Astrocyte of the hippocampus (primary cell): ENCODE data around the gene ARHGAP8.

ENCODE experiments used
- DNase-seq: peaks from one replicate; pipeline ENCODE4 v3.0.0; 2011; ENCODE audit warnings: low read depth, low spot score

ARHGAP8 gene

DNA sequence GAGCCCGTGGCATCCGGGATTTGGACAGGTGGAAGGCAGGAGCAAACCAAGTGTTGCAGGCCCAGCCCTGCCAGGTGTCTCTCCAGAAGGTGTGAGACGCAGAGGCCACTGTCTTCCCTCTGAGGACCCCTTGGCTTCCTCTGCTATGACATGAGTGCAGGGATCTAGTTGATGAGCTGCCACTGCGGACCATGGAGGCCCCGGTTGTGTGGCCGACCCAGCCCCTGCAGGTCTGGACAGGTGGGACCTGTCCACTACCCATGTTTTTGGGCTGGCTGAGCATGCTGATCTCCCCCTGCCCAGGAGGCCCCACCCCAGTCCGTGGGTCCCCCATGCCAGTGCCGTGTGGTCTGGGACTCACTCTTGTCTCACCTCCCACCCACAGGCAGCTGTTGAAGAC is 27.5 kb upstream of the ARHGAP8 start:
- DNase-seq = no peak

DNA sequence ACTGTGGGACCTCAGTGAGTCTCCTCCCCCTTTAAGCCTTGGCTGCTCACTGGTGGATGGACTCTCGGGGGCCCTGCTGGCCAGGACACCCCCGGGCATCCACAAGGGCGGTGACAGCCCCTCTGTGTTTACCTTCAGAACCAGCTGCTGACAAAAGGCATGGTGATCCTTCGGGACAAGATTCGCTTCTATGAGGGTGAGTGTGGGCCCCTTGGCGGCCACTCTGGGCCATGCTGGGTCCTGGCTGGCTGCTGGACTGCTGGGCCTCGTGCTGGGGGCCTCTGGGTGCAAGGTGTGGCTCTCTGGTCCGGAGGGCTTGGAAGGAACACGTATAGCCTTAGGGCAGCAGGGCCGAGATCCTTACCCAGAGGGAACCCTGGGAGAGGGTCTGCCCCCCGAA is 25.9 kb upstream of the ARHGAP8 start:
- no peak for DNase-seq

DNA sequence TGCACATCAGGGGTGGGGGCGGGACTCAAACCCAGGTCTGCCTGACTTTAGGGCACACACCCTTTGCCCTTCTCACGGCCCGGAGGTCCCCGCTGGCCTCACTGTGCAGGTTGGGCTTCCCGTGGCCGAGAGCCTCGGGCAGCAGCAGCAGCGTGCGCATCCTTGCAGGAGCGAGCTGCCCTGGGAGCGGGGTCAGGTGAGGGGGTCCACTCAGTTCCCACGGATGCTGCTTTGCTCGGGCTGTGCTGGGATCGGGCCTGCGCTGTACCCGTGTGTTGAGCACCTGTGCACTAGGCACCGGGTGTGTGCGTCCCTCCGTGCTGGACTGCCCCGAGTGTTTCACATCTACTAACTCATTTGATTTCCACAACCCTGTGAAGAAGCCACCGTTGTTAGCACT is 25.2 kb upstream of the ARHGAP8 start:
- no peak for DNase-seq

DNA sequence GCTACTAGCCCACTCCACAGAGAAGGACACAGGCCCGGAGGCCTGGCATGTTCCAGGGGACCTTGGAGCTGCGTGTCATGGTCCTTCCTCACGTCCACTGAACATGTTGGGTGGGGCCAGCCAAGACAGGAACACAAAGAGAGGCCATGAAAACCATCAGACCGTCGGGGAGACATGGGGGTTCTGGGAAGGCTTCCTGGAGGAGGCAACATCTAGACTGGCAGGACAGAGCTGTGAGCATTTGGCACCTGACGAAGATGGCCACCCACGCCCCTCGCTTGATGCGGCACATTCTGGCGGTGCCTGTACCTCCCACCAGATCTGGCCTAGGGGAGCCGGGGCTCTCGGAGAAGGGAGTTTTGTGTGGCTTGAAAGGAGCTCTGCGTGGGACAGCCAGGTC is 24.7 kb upstream of the ARHGAP8 start:
- no peak for DNase-seq

DNA sequence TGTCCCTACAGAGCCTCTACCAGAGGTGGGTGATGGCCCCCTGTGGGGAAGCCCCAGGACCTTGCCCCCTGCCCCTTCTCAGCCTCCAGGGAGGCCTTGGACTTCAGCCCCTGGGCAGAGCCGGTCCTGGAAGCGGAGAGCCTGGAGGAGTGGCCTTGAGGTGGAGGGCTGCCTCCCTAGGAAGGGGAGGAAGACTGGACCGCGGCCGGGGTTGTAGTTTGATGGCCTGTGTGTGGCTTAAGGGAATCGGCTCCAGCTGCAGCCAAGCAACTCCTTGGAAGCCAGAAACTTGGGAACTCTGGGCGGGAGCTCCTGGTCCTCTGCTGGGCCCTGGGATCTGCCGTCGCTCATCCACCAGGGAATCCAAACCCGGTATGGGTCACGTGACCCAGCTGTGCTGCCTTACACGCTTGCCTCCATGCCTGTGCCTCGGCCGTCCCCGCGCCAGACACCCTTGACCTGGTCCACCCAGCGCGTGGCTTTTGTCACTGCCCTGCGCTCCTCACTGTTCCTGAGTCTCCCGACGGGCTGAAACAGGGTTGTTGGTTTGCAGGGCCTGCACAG is 23.5 kb upstream of the ARHGAP8 start:
- DNase-seq = no peak

DNA sequence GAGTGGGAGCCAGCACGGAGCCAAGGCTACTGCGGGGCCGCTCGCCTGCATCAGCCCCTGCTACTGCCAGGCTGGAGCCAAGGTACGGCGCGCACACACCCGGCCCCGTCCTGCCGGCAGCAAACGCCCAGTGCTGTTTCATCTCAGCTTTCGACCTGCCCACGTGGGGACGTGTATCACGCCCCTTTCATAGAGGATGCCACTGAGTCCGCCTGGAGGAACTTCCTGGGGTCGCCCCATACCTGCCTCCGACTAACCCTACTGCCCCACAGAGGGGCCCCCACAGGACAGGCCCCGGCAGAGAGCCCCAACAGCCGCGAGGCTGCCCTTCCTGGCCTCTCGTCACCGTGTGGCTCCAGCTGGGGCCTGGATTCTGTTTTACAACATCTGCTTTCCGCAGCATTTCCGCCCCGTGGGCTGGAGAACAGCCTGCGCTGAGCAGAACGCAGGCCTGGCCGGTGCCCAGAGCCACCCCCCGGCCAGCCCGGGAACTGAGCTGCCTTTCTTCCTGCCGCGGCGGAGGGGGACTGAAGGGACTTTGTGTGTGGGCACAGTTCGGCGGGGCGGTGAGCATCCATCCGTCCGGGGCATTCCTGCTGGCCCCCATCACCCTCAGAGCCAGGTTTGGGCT is 22.9 kb upstream of the ARHGAP8 start:
- DNase-seq = peak; percentile 74

DNA sequence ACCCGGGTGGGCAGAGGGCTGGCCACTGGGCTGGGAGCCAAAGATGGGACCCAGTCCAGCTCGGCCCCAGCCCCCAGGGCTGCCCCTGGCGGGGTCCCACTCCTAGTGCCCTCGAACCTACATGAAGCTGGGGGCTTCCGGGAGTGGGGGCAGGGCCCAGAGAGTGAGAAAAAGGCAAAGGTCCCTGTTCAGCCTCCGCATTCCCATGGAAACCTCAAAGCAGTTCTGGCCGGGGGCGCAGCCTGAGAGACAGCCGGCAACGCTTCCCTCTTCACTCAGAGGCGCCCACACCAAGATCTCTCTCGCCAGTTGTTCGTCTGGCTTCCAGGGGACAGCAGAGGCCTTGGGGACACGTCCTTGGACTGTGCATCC is 22.4 kb upstream of the ARHGAP8 start:
- no peak for DNase-seq

DNA sequence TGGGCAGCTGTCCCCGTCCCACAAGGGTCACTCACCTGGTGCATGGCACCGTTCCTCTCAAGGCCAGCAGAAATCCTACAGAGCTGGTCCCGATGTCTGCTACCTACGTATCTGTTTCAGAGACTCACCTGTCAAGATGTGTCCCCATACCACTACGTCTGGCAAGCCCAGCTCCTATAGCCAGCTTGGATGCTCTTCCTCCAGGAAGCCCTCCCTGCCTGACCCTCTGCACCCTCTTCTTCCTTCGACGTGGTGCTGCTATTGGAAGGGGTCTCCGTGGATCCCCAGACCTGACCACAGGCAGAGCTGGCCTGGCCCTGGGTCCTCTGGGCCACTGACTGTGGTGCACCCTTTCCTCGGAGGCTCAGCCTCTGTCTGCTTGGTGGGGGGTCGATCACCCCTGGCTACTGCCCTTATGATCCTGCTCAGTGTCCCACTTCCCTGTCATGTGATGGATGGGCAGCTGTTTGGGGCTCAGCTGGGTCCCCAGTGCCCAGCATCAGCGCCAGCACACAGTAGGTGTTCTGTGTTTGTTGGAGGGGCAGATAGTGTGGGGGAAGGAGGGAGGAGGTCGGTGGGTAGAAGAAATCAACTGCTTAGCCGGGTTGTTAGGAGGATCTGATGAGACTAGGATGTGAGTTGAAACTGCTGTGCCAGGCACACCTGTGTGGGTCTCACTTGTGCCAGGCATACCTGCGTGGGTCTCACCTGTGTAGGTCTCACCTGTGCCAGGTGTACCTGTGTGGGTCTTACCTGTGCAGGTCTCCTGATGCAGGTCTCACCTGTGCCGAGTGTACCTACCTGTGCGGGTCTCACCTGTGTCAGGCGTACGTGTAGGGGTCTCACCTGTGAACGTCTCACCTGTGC is 21.7 kb upstream of the ARHGAP8 start:
- DNase-seq = no peak

DNA sequence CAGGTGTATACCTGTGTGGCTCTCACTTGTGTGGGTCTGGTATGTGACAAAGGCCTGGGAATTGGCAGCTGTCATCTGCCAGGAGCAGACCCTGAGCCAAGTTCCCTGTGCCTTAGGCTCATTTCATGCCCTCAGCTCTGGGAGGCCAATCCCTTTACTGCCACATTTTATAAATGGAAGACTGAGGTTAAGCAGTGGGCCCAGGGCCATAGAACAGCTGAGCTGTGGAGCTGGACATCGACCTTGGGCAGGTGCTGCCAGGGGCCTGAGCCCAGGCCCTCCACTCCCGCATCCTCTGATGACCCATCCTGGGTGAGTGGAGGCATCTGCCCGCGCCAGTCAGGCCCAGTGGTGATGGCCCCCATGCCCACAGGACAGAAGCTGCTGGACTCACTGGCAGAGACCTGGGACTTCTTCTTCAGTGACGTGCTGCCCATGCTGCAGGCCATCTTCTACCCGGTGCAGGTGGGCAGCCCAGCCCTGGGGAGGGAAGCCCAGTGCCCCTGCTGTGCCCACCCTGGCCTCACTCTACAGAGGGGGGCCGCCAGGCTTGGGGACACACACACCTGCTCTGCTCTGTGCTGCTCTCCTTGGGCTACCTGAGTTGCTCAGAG is 20.9 kb upstream of the ARHGAP8 start:
- no peak for DNase-seq

DNA sequence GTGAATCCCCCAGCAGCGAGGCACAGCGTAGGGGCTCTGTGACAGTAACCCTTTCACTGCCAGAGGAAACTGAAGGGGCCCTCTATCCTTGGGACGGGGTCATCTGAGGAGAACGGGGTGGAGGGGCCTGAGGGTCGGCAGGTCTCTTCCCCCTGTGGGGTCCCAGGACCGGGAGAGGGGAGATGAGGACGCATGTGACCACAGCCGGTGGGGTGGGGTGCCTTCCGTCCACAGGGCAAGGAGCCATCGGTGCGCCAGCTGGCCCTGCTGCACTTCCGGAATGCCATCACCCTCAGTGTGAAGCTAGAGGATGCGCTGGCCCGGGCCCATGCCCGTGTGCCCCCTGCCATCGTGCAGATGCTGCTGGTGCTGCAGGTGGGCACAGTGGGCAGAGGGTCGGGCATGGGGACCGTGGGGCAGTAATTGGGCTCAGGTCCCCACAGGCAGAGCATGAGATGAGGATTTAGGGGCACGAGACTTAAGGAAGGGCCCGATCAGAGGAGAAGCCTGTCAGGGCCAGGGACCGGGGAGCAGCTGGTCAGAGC is 20.3 kb upstream of the ARHGAP8 start:
- DNase-seq = no peak

DNA sequence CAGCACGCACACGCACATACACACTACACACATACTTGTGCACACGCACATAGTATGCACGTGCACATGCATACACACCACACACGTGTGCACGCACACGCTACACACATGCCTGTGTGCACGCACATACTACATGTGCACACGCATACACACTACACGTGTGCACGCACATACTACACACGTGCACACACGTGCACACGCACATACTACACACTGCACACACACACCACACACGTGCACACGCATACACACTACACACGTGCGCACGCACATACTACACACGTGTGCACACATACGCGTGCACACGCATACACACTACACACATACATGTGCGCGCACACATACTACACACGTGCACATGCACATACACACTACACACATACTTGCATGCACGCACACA is 19.7 kb upstream of the ARHGAP8 start:
- no peak for DNase-seq

DNA sequence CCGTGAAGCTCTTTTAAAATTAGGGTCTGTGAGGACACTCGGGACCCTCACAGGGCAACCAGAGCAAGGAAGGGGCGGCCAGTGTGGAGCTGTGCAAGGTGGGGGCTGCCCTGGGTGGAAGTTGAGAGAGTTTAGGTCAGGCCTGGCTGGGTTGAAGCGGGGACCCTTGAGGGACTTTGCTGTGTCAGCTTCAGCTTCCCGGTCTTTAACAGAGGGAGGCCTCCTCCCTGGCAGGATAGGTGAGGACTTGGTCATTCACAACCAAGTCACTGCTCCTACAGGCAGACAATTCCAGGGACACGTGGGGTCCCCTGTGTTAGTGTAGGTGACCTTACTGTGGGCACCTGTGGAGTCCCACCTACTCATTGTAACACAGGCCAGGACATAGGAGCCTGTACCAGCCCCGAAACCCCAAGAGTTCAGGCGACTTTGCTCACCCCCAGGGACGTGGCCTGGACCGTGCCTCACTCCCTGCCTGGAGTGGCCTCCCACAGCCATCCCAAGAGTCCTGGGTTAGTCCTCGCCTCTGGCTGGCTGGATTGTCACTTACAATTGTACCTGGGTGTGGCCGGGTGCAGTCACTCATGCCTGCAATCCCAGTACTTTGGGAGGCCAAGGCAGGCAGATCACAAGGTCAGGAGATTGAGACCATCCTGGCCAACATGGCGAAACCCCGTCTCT is 18.8 kb upstream of the ARHGAP8 start:
- DNase-seq = no peak

DNA sequence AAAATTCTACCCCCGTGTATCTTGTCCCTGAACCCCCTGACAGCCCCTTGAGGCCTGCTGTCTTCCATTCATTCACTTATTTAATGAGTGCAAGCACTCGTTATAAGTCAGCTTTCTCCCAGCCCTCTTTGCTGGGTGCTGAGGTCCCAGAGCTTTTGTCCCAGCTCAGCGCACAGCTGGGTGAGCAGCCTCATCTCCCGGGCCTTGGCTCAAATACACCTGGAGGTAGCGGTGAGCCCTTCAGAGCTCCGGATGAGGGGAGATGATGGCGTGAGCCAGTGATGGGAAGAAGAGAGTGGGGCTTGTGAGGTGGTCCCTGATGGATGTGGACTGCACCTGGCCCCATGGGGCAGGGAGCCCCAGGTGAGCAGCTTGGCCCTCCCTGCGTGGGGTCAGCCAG is 18.1 kb upstream of the ARHGAP8 start:
- no peak for DNase-seq

DNA sequence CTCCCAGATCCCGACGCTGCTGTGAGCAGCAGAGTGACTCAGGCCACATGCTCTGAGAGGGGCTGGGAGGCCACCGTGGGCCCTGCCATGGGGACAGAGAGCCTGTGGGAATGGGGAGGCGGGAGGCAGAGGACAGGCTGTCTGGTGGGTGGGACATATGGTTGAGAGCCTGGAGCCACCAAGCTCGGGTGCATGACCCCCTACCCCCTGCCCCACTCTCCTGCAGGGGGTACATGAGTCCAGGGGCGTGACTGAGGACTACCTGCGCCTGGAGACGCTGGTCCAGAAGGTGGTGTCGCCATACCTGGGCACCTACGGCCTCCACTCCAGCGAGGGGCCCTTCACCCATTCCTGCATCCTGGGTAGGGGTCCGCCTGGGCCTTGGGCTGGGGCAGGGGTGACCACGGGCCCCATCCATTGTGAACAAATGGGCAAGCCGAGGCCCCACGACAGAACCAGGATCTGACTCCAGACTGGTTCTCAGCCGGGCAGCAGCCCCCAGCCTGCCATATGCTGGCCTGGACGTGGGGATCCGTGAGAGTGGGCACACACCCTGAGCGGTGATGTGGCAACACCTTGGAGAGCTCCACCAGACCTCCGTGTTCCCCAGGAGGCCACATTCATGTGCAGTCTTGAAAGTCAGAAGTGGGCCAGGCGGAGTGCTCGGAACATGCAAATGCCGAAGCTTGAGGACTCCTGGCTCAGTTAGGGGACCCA is 17.4 kb upstream of the ARHGAP8 start:
- DNase-seq = no peak

DNA sequence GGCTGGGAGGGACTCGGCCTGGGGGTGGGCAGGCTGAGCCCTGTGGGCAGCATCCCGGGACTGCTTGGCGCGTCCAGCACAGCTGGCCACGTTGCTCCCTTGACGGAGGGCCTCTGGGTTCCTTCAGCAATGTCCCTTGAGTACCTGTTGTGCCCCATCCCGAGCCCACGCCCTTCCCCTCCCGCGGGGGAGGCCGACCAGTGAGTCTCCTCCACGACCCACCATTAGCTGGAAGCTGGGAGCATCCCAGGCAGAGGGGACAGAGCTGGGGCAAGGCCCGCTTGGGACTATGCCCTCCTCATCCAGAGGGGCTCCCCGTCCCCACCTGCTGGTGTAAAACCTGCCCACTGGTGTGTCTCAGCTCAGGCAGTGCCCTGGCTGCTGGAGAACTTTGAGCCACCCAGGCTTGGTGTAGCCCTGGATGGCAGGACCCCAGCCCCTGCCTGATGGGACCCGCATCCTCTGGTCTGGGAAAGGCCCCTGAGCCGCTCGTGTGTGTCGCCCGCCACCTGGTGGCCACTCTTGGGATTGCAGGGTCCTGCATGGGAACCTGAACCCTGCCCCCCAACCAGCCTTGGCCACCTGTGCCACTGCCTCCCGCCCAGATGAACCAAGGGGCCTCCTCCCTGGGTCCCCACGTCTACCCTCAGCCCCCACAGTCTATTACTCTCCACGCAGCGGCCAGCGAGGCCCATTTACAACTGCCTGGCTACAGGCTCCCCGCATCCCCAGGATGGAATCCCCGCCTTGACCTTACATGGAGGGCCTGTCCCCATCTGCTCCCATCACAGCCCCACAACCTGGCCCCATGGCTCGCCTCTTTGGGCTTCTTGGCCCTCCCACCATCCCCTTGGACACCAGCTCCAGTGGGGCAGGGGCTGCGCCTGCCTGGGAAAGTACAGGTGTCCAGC is 16.6 kb upstream of the ARHGAP8 start:
- DNase-seq = peak; percentile 77

DNA sequence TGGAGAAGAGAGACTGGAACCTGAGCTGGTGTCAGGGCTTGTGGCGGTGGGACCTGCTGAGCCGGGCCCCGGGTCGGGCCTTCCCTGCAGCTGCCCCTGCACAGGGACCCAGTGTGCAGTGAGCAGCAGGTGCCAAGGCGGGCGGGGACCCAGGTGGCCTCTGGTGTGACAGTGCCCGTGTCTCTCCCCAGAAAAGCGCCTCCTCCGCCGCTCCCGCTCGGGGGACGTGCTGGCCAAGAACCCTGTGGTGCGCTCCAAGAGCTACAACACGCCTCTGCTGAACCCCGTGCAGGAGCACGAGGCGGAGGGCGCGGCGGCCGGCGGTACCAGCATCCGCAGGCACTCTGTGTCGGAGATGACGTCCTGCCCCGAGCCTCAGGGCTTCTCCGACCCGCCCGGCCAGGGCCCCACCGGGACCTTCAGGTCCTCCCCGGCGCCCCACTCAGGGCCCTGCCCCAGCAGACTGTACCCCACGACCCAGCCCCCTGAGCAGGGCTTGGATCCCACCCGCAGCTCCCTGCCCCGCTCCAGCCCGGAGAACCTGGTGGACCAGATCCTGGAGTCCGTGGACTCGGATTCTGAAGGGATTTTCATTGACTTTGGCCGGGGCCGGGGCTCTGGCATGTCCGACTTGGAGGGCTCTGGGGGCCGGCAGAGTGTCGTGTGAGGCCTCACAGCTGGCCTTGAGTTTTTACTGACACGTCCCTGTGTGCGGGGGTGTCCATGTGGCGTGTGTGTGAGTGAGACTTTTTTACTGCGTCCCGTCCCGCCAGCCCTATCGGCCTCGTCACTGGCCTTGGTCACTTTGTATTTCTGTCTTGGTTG is 15.6 kb upstream of the ARHGAP8 start:
- DNase-seq = no peak

DNA sequence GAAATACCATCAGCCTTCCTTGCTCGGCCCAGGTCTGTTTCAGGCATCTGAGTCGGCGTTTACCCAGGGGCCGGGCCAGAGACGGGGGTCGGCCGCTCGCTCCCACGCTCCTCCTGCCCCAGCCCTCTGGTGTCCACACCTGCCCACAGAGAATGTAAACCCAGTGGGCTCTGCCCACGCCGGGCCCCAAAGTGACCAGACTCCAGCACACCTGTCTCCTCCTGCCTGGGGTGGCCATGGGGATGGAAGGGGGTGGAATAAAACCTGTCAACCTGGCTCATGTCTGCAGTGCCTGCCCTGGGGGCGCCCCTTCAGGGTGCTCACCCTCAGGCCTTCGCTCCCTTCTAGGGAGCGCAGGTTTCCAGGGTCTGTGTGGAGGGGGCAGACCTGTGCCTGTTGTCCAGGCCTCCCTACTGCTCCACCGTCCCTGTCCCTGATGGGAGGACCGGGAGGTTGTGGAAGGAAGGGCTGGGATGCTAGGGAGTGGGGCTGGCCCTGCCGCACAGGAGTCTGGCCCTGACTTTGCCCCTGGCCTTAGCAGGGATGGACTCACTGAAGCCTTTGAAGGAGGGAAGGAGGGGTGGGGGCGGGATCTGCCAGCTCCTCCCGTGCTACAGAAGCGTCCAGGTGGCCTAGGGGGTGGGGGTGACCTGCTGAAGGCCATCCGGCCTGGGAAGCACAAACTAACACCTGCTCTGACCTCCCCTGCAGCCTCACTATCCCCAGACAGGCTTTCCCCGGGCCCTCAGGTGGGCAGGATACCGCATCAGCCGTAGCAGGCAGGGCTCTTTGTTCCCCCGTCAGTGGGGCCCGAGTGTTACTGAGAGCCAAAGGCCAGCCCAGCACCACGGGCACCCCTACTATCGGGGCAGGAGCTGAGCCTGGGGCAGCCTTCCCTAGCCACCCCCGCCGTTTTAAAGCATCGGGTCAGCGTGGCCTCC is 14.7 kb upstream of the ARHGAP8 start:
- DNase-seq = no peak

DNA sequence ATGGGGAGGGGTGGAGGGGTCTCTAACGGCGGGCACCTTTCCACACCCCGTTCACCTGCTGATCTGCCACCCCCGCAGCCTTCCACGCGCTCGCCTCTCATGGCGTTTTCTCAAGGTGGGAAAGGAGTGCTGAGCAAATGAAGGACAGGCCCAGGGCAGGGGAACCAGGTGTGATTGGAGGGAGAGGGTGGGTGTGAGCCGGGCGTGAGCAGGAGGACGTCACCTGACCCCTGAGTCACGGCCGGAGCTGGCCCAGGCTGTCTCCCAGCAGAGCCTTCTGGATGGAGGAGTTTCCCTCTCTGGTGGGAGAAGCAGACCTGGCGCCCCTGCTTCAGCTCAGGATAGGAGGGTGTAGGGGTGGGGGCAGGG is 14.0 kb upstream of the ARHGAP8 start:
- DNase-seq = no peak
